Gastroesophageal sphincter (tissue), 3 donors: ENCODE results near the gene MXD3.

Experiments
- CTCF ChIP-seq, 4 experiments: fragments of 200-600 bp in 2 of 4; fragments of 450-650 bp in 2 of 4; sonication (generic) in 1 of 4; IDR thresholded peaks; one replicate each; pipeline ENCODE4 v1.5.1; 2017 to 2019; ENCODE audit warnings: antibody characterized with exemption in 4 of 4, mild to moderate bottlenecking in 2 of 4, moderate library complexity in 2 of 4
- EP300 ChIP-seq: sonication (generic); formaldehyde crosslinking; IDR thresholded peaks from one replicate; pipeline ENCODE4 v1.6.1; 2017; ENCODE audit warnings: antibody characterized with exemption, mild to moderate bottlenecking
- POLR2A ChIP-seq, 2 donors: fragments of 450-650 bp; IDR thresholded peaks; one replicate each; pipeline ENCODE4 v1.6.1; 2017; ENCODE audit warnings: antibody characterized with exemption in 2 of 2, mild to moderate bottlenecking in 2 of 2, moderate library complexity in 1 of 2

- TF ChIP-seq POLR2A (IDR thresholded peaks at IDR 0.05) = no peak
- TF ChIP-seq CTCF (IDR thresholded peaks at IDR 0.05) = no peak
- no peak for TF ChIP-seq EP300
These were observed 24.4 kb upstream of the MXD3 start for GRCh38 chr5:177336112-177336511.
